Suppressor macrophage treated with lipopolysaccharide for 4 hours (primary cell): Measurements from ENCODE around the gene FAM3A.

Experiments used
- DNase-seq: peaks from one replicate; pipeline ENCODE4 v3.0.0-alpha.2; 2020

Gene FAM3A

GRCh38 chrX:154477891-154478477, 38.0 kb downstream of the FAM3A start:
- no peak for DNase-seq

DNA sequence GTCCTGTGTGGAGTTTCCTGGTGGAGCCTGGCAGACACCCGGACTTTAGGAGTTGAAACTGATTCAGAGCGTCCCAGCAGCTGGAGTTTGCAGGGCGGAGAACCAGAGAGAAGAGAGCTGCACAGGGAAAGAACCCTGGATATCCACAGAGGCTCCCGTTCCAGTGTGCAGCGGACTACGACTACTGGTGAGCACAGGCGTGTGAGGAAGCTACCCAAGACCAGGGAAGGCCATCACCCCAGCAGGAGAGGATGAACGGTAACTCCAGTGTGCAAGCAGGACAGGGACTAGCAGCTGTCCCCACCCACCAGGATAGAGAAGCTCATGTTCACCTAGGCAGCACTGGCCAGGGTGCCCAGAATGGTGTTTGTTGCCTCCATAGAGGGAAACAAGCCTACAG, 39.2 kb downstream of the FAM3A start:
- no peak for DNase-seq

DNA sequence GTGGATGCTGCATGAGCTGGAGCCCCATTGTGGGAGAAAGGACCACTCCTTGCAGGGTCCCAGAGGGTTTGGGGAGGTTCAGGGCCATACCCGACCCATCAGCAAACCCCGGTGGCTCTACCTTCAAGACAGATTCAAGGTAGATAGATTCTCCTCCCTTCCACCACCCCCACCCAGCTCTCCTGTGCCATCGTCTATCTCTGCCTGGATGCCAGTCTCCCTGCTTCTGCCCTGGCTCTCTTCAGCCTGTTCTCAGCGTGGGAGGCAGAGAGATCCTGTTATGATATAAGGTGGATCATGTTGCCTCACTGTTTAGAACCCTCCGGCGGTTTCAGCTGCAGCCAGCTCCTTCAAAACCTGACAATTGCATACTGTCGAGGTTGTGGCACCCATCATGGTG, 42.3 kb downstream of the FAM3A start:
- no peak for DNase-seq

DNA sequence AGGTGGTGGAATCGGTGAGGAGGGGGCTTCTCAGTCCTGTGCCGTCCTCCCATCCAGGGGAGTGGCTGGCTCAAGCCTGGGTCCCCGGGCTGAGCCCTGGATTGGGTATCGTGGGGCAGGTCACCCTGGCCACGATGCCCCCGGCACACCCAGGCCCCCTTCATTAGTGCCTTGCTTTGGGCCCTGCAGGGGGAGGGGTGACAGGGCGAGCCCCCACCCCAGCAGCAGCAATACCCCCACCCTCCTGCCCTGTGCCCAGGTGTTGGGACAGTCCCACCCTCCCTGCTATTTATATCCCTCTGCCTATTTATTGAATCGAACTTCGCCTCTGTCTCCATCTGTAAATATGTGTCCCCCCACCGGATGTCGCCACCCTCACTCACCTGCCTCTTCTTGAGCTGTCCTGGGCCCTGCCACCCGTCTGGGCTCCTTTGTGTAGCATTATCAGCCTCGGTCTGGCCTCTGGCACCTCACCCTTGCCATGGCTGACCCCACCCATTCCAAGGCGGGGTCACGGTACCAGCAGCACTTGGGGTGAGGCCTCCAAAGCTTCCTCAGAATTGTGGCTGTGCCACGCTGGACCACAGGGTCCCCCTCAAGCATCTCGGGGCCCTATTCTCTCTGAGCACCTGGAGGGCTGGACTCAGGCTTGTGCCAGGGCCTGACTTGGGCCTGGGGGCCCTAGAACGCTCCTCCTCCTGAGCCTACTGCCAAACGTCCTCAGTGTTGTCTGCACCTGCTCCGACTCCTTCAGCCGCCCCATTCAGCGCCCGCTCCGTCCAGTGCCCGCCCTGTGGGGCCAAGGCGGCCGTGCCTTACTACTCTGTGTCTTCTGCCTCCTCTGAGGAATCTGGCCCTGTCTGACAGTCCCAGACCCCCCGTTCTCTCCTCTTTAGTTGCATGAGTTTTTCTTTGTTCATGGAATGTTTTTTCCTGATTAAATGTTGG, 43.1 kb downstream of the FAM3A start:
- no peak for DNase-seq

GRCh38 chrX:154471839-154472684, 44.0 kb downstream of the FAM3A start:
- DNase-seq: no peak

DNA sequence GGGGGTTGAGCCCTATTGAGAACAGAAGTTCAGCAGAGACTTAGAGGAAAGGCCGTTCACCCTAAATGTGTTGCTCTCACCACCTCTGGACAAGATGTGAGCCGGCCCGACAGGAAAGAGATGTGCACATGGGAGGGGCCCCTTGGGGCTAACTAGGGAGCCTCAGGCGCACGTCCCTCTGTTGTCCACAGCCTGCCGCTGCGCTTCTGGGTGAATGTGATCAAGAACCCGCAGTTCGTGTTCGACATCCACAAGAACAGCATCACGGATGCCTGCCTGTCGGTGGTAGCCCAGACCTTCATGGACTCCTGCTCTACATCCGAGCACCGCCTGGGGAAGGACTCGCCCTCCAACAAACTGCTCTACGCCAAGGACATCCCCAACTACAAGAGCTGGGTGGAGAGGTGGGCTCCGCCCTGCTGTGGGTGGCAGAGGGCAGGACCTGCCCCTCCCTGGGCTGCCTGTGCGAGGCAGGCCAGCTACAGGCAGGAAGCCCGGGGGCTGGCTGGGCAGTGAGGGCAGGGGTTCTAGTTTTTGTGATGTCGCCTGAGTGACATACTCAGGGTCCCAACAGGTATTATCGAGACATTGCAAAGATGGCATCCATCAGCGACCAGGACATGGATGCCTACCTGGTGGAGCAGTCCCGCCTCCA, 45.0 kb downstream of the FAM3A start:
- DNase-seq: no peak

- DNase-seq: no peak
Observed at GRCh38 chrX:154470434-154470833, 45.6 kb downstream of the FAM3A start.

GRCh38 chrX:154469880-154470279, 46.2 kb downstream of the FAM3A start:
- DNase-seq: no peak

GRCh38 chrX:154469114-154469513, 46.9 kb downstream of the FAM3A start:
- DNase-seq: no peak

GRCh38 chrX:154468217-154468616, 47.8 kb downstream of the FAM3A start:
- no peak for DNase-seq

- no peak for DNase-seq
Observed at GRCh38 chrX:154467556-154467955, 48.5 kb downstream of the FAM3A start.

DNA sequence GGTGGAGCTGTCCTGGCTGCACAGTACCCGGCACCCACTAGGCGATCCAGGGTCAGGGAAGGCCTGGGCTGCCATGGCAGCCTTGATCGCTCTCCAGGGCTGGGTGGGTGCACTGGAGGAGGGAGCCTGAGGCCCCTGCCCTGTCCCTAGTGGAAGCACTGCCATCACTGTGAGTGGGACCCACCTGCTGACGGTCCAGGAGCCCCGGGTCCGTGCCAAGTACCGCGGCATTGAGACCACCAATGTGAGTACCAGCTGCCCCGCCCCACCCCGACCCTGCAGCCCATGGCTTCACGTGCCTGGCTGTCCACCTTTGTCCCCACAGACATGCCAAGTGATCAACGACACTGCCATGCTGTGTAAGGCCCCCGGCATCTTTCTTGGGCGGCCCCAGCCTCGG, 49.1 kb downstream of the FAM3A start:
- no peak for DNase-seq

GRCh38 chrX:154466036-154466435, 50.0 kb downstream of the FAM3A start:
- no peak for DNase-seq

DNA sequence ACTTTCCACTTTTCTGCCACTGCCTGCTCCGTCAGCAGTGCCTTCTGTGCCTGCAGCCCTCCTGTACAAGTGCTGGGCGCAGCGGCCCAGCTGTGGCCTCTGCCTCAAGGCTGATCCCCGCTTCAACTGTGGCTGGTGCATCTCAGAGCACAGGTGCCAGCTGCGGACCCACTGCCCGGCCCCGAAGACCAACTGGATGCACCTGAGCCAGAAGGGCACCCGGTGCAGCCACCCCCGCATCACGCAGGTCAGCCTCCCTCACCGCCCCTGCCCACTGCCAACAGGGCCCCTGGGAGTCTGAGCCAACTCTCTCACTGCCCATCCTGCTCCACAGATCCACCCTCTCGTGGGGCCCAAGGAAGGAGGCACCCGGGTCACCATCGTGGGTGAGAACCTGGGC, 50.4 kb downstream of the FAM3A start:
- DNase-seq: no peak

DNA sequence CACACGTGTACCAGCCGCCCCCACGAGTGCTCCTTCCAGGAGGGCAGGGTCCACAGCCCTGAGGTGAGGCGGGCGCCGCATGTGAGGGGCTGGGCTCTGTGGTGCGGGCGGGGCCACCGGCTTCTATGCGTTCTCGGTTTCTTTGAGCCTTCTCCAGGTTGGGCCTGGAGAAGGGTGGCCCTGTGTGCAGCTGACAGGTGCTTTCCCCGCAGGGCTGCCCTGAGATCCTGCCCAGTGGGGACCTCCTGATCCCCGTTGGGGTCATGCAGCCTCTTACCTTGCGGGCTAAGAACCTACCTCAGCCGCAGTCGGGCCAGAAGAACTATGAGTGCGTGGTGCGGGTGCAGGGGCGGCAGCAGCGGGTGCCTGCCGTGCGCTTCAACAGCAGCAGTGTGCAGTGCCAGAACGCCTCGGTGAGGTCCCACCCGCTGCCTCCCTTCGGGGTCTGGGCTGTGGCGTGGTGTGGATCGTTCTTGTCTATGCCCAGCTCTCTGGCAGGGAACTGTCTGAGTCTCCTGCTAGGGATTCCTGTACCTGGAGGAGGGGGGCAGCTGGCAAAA, 51.1 kb downstream of the FAM3A start:
- DNase-seq: no peak

- no peak for DNase-seq
Observed at GRCh38 chrX:154463611-154464220, 52.3 kb downstream of the FAM3A start.

GRCh38 chrX:154462396-154462795, 53.6 kb downstream of the FAM3A start:
- DNase-seq: no peak

- DNase-seq: no peak
Observed at GRCh38 chrX:154460326-154460725, 55.7 kb downstream of the FAM3A start.

GRCh38 chrX:154459832-154460231, 56.2 kb downstream of the FAM3A start:
- no peak for DNase-seq

DNA sequence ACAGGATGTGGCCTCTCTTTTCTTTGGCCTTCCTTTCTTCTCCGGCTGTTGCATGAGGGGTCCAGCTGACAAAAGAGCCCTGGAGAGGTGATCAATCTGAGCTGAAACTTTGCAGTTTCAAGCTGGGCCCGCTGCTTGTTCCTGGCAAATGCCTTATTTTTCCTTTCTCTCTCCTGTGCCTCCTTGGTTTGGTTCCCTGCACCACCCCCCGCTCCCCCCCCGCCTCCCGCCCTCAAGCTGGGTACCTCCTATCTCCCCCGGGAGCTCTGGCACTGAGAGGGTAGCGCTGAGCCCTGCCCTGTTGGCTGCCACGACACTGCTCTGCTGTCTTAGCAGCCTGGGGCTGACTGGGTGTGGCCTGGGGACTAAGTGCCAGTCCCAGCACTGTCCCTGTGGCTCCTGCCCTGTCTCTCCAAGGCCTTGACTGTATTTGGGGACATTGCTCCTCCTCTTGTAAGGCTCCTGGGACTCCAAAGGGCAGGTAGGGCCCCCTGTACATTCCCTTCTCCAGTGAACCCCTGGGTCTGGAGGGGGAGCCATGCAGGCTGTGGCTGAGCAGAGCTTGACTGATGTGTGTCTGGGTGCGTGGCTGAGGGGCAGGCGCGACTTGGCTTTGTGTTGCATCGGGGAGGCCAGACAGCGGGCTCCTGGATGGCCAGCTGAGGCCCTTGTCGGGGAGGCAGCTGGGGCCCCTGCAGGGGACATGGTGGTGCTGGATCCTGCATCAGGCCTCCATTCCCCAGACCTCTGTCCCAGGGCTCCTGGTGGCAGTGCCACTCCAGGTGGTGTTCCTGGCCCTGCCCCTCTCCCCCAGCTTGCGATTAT, 56.9 kb downstream of the FAM3A start:
- peak; percentile 12 for DNase-seq
